Smooth muscle cell (in vitro differentiated cells): ENCODE data around the gene IZUMO4. TPM values are rescaled to one million over a fixed set of nuclear protein-coding genes. Genes with fewer than 3 reads are reported as not detected.

Experiments used
- DNase-seq: peaks from one replicate; lab custom pipeline; 2025; ENCODE audit not compliant: unreplicated experiment; lab: John Stamatoyannopoulos, UW
- H2AFZ ChIP-seq: fragments of 200-600 bp; sonication (generic); 2 replicates; pipeline ENCODE4 v1.6.0; 2016; ENCODE audit warnings: antibody characterized with exemption, low read depth, mild to moderate bottlenecking
- H3F3A ChIP-seq: fragments of 200-600 bp; sonication (generic); 2 replicates; pipeline ENCODE4 v1.6.0; 2017; ENCODE audit warnings: antibody characterized with exemption, low read depth
- H3K27ac ChIP-seq: fragments of 200-600 bp; sonication (generic); 2 replicates; pipeline ENCODE4 v1.5.1; 2016; ENCODE audit warnings: low read depth, mild to moderate bottlenecking
- H3K27me3 ChIP-seq: fragments of 200-600 bp; sonication (generic); 2 replicates; pipeline ENCODE4 v1.6.1; 2016; ENCODE audit warnings: low read depth, mild to moderate bottlenecking
- H3K36me3 ChIP-seq: fragments of 200-600 bp; sonication (generic); 2 replicates; pipeline ENCODE4 v1.5.1; 2016; ENCODE audit warnings: low read depth
- H3K4me1 ChIP-seq: fragments of 200-600 bp; sonication (generic); 2 replicates; pipeline ENCODE4 v1.5.1; 2016; ENCODE audit warnings: low read depth
- H3K4me2 ChIP-seq: fragments of 200-600 bp; sonication (generic); 2 replicates; pipeline ENCODE4 v1.6.0; 2016; ENCODE audit warnings: mild to moderate bottlenecking
- H3K4me3 ChIP-seq: fragments of 200-600 bp; sonication (generic); 2 replicates; pipeline ENCODE4 v1.5.1; 2016; ENCODE audit warnings: mild to moderate bottlenecking
- H3K79me2 ChIP-seq: fragments of 200-600 bp; sonication (generic); 2 replicates; pipeline ENCODE4 v1.6.0; 2016; ENCODE audit warnings: low read depth, mild to moderate bottlenecking
- H3K9ac ChIP-seq: fragments of 200-600 bp; sonication (generic); 2 replicates; pipeline ENCODE4 v1.6.0; 2016; ENCODE audit warnings: low read depth
- H3K9me3 ChIP-seq: fragments of 200-600 bp; sonication (generic); replicated peaks from 2 replicates; pipeline ENCODE4 v1.5.1; 2016; ENCODE audit warnings: low read depth
- H4K20me1 ChIP-seq: fragments of 200-600 bp; sonication (generic); 2 replicates; pipeline ENCODE4 v1.6.0; 2016; ENCODE audit warnings: low read depth
- WGBS: methylation state at CpG from one replicate; pipeline ENCODE4 v1.1.7; 2016; ENCODE audit warnings: low lambda C conversion rate; 5-methylcytosine and 5-hydroxymethylcytosine counted together
- polyA plus RNA-seq: library from polyadenylated mRNA; unstranded; fragments of >200 nt; fragmentation: Nextera tagmentation; extraction: Ambion mirVana; gene quantifications from 2 replicates; pipeline ENCODE4 v1.2.1, GENCODE V29; 2016
- total RNA-seq: library from RNA; depleted of rRNA; stranded (reverse); fragments of >200 nt; gene quantifications from 2 replicates; pipeline ENCODE4 v1.2.3, GENCODE V29; 2014
- TF ChIP-seq, protein P1 (sequence below): fragments of 200-600 bp; sonication (generic); IDR thresholded peaks from 2 replicates; pipeline ENCODE4 v1.5.1; 2017; ENCODE audit warnings: borderline replicate concordance, mild to moderate bottlenecking, antibody characterized with exemption; ENCODE audit not compliant: insufficient read depth, poor library complexity, severe bottlenecking

The IZUMO4 gene
- total and polyA plus RNA-seq, 2 experiments from 2014 or later, result 0.48 to 1.6 TPM

GRCh38 chr19:2122982-2123381 lies 26.3 kb downstream of the IZUMO4 start:
- TF ChIP-seq, protein P1, sequence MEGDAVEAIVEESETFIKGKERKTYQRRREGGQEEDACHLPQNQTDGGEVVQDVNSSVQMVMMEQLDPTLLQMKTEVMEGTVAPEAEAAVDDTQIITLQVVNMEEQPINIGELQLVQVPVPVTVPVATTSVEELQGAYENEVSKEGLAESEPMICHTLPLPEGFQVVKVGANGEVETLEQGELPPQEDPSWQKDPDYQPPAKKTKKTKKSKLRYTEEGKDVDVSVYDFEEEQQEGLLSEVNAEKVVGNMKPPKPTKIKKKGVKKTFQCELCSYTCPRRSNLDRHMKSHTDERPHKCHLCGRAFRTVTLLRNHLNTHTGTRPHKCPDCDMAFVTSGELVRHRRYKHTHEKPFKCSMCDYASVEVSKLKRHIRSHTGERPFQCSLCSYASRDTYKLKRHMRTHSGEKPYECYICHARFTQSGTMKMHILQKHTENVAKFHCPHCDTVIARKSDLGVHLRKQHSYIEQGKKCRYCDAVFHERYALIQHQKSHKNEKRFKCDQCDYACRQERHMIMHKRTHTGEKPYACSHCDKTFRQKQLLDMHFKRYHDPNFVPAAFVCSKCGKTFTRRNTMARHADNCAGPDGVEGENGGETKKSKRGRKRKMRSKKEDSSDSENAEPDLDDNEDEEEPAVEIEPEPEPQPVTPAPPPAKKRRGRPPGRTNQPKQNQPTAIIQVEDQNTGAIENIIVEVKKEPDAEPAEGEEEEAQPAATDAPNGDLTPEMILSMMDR, result no peak
- no peaks in the 10 kb centered on the region for H3K36me3 ChIP-seq
- peaks cover 90% of the 10 kb centered on the region for H4K20me1 ChIP-seq
- H3K79me2 ChIP-seq, result peaks cover 6% of the 10 kb centered on the region
- H3K27ac ChIP-seq, result no peak overlapping the region
- 98% methylated on average over 10 of the region's 10 CpGs for WGBS
- no peak overlapping the region for H2AFZ ChIP-seq
- H3K4me2 ChIP-seq, result no peak overlapping the region
- no peak overlapping the region for H3K9ac ChIP-seq
- no peaks in the 10 kb centered on the region for H3F3A ChIP-seq
- no peaks in the 10 kb centered on the region for H3K4me1 ChIP-seq
- no peak overlapping the region for H3K4me3 ChIP-seq
- no peak for DNase-seq
- H3K27me3 ChIP-seq, result no peaks in the 10 kb centered on the region
- H3K9me3 ChIP-seq, result no peaks in the 10 kb centered on the region

DNA sequence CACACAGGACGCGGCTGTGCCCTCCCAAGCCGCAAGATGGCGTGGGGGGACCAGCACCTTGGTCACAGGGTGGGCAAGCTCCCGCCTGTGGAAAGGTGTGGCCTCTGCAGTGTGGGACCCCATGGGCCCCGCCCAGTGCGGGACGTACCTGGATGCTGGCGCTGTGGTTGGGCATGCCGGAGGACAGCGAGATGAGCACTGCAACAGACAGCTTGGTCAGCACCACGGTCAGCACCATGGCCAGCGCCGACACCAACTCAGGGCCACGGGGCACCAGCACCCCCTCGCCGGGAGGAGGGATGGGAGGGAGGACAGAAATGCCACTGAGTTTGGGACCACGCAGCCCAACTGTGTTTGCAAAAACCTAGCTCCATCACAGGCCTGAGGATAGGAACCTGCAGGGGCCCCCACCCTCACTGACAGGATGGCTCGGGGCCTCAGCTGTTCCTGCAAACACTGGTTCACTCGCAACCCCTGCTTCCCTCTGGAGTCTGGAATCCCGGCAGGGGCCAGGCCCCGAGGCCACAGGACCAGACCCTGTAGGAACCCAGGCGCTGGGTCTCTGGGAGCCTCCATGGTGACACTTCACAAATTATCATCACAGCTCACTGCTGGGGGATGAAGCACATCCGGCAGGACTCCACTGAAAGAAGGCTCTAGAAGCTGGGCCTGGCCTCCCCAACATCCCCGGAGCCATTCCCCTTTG lies 27.1 kb downstream of the IZUMO4 start:
- TF ChIP-seq, protein P1, result no peak
- no peak for DNase-seq
- no peak overlapping the region for H3K9ac ChIP-seq

GRCh38 chr19:2126879-2127518 lies 30.3 kb downstream of the IZUMO4 start:
- Histone ChIP-seq H3K4me3 (no peak overlapping the region), H4K20me1 (peaks cover 91% of the 10 kb centered on the region), H3K9me3 (no peaks in the 10 kb centered on the region), H3K79me2 (peaks cover 11% of the 10 kb centered on the region), H3K4me2 (no peak overlapping the region), H3K27me3 (no peaks in the 10 kb centered on the region), H3F3A (no peaks in the 10 kb centered on the region), H3K36me3 (no peaks in the 10 kb centered on the region), H2AFZ (no peak overlapping the region), H3K9ac (no peak overlapping the region), H3K4me1 (no peaks in the 10 kb centered on the region), H3K27ac (no peak overlapping the region)
- whole genome bisulfite sequencing, result over 99% methylated on average over 24 of the region's 24 CpGs
- no peak for DNase-seq
- TF ChIP-seq, protein P1, result no peak

More for the DNA sequence above, 27.1 kb downstream of the IZUMO4 start:
- H3K4me2 ChIP-seq, result no peak overlapping the region
- H3K27ac ChIP-seq, result no peak overlapping the region
- peaks cover 85% of the 10 kb centered on the region for H4K20me1 ChIP-seq
- H3K79me2 ChIP-seq, result peaks cover 6% of the 10 kb centered on the region
- H3K27me3 ChIP-seq, result no peaks in the 10 kb centered on the region
- H3F3A ChIP-seq, result no peaks in the 10 kb centered on the region
- no peaks in the 10 kb centered on the region for H3K9me3 ChIP-seq
- no peaks in the 10 kb centered on the region for H3K36me3 ChIP-seq
- 86% methylated on average over 25 of the region's 25 CpGs for WGBS
- no peak overlapping the region for H3K4me3 ChIP-seq
- H3K4me1 ChIP-seq, result no peaks in the 10 kb centered on the region
- no peak overlapping the region for H2AFZ ChIP-seq
